ENCODE measurements around the gene LIN37. TPM values are rescaled to one million over a fixed set of nuclear protein-coding genes. Genes with fewer than 3 reads are reported as not detected.

Gene LIN37
- total and polyA plus RNA-seq, 9 of the 15 experiments (the other 6 are each of a cell fraction or from before 2014, with no cell fraction given) = 1.2 to 12.5 (median 8.6) TPM

GRCh38 chr19:35740423-35741202 is 7.8 kb upstream of the LIN37 start (continued):
- no peak for TF ChIP-seq ZNF3 (CRISPR knock-in tag; IDR thresholded peaks at IDR 0.05)
- TF ChIP-seq STAT5B (CRISPR knock-in tag; IDR thresholded peaks at IDR 0.05) = no peak
- TF ChIP-seq SIRT6 (IDR thresholded peaks at IDR 0.05; ENCODE audit: low read depth, low read length) = no peak
- no peak for TF ChIP-seq BDP1 (IDR thresholded peaks at IDR 0.05; ENCODE audit: insufficient read depth, insufficient read length)
- TF ChIP-seq RB1 (IDR thresholded peaks at IDR 0.05; ENCODE audit: low read depth) = no peak; the same call in 1 of the 2 replicates
- TF ChIP-seq MGA (IDR thresholded peaks at IDR 0.05) = no peak
- TF ChIP-seq ILF3 (IDR thresholded peaks at IDR 0.05; ENCODE audit: borderline replicate concordance) = no peak
- peak in 1 of 3 experiments; percentile 63 for TF ChIP-seq YY1 (IDR thresholded peaks at IDR 0.05; ENCODE audit: borderline replicate concordance in 1 of 3, control insufficient read depth in 1 of 3, extremely low read depth in 1 of 3, insufficient read depth in 3 of 3, insufficient read length in 1 of 3, insufficient replicate concordance in 2 of 3, low read depth in 1 of 3, low read length in 2 of 3)
- peak in 1 of 2 experiments; percentile 78; a peak in 2 of 4 replicates for TF ChIP-seq HDAC1 (IDR thresholded peaks at IDR 0.05)
- TF ChIP-seq ZNF609 (CRISPR knock-in tag; IDR thresholded peaks at IDR 0.05; ENCODE audit: borderline replicate concordance) = no peak

All from K562 (cell line).